Stimulated activated CD8-positive, alpha-beta memory T cell treated with anti-CD3 and anti-CD28 coated beads, Interleukin-7, amount 100 ng/mL, for 1 hour (primary cell): ENCODE results near the gene LILRB4.
"Not testable (repeated sequence)": the region's sequence is repeated elsewhere in the genome, so short reads cannot be mapped to it uniquely, and the experiment has no call there.

Experiments
- DNase-seq, 2 donors: peaks; one replicate each; pipeline ENCODE4 v3.0.0-alpha.2; 2020; ENCODE audit warnings: low read depth in 2 of 2

Gene LILRB4

GRCh38 chr19:54662730-54663129 is at the start of gene LILRB4:
LILRB4 (plus strand) TSS chr19:54662985; CDS start chr19:54663034, 49 bp downstream.
- DNase-seq = no peak

GRCh38 chr19:54614726-54615125 is 48.1 kb upstream of the LILRB4 start:
- no peak for DNase-seq

- no peak for DNase-seq
Measured at GRCh38 chr19:54616057-54616456, 46.7 kb upstream of the LILRB4 start.

- DNase-seq = no peak
Measured at GRCh38 chr19:54616821-54617560, 45.8 kb upstream of the LILRB4 start.

GRCh38 chr19:54620464-54620863 is 42.3 kb upstream of the LILRB4 start:
- DNase-seq = no peak

GRCh38 chr19:54622431-54622830 is 40.4 kb upstream of the LILRB4 start:
- DNase-seq = no peak

- DNase-seq = not testable (repeated sequence)
Measured at GRCh38 chr19:54624234-54624633, 38.6 kb upstream of the LILRB4 start.

GRCh38 chr19:54624934-54625730 is 37.7 kb upstream of the LILRB4 start:
- not testable (repeated sequence) for DNase-seq

- no peak for DNase-seq
Measured at GRCh38 chr19:54626757-54627156, 36.0 kb upstream of the LILRB4 start.

GRCh38 chr19:54627912-54628311 is 34.9 kb upstream of the LILRB4 start:
- DNase-seq = not testable (repeated sequence)

GRCh38 chr19:54630262-54630661 is 32.5 kb upstream of the LILRB4 start, which contains the start of gene LILRB1:
LILRB1 (plus strand) TSS chr19:54630484; CDS start chr19:54631074, 590 bp downstream.
- DNase-seq = not testable (repeated sequence)

- DNase-seq = no peak
Measured at GRCh38 chr19:54630782-54631181, 32.0 kb upstream of the LILRB4 start.

- not testable (repeated sequence) for DNase-seq
Measured at GRCh38 chr19:54631489-54632337, 31.1 kb upstream of the LILRB4 start.

- DNase-seq = not testable (repeated sequence)
Measured at GRCh38 chr19:54632517-54632916, 30.3 kb upstream of the LILRB4 start.

GRCh38 chr19:54633401-54633800 is 29.4 kb upstream of the LILRB4 start:
- DNase-seq = no peak

- not testable (repeated sequence) for DNase-seq
Measured at GRCh38 chr19:54636081-54636480, 26.7 kb upstream of the LILRB4 start.

- DNase-seq = no peak
Measured at GRCh38 chr19:54638683-54639082, 24.1 kb upstream of the LILRB4 start.

GRCh38 chr19:54642953-54643352 is 19.8 kb upstream of the LILRB4 start:
- DNase-seq = not testable (repeated sequence)

GRCh38 chr19:54643583-54643982 is 19.2 kb upstream of the LILRB4 start:
- DNase-seq = not testable (repeated sequence)

- no peak for DNase-seq
Measured at GRCh38 chr19:54644056-54644455, 18.7 kb upstream of the LILRB4 start.

- DNase-seq = no peak
Measured at GRCh38 chr19:54646331-54646841, 16.4 kb upstream of the LILRB4 start.

- no peak for DNase-seq
Measured at GRCh38 chr19:54648129-54648528, 14.7 kb upstream of the LILRB4 start.
